Measurements from ENCODE around the gene JAK1.
A peak's percentile ranks its signal among the peaks of the same experiment; 100 is the strongest.

The JAK1 gene

GRCh38 chr1:64948905-64949833 lies 17.2 kb downstream of the JAK1 start:
- no peak overlapping the region for H3K4me3 ChIP-seq (ENCODE audit: low read depth, low read length)
- CTCF ChIA-PET: no interaction called here
- POLR2A ChIA-PET: no interaction called here
- peaks cover 9% of the 10 kb centered on the region; the same call in 1 of the 2 replicates for H3K4me1 ChIP-seq (ENCODE audit: control insufficient read depth, insufficient read depth, low read length)
- H3K36me3 ChIP-seq (ENCODE audit: control insufficient read depth in 2 of 2, insufficient read depth in 1 of 2, low read length in 2 of 2): no peaks in the 10 kb centered on the region
- H3K9me3 ChIP-seq (ENCODE audit: control insufficient read depth, insufficient read depth, low read depth, low read length): no peaks in the 10 kb centered on the region
- TF ChIP-seq ZNF837 (tag by site-specific recombination; IDR thresholded peaks at IDR 0.05): no peak
- peak; percentile 96 for TF ChIP-seq SCRT2 (tag by site-specific recombination; IDR thresholded peaks at IDR 0.05)
- peak; percentile 83 for TF ChIP-seq PRDM6 (tag by site-specific recombination; IDR thresholded peaks at IDR 0.05)
- TF ChIP-seq ZNF366 (tag by site-specific recombination; conservative IDR thresholded peaks at IDR 0.05): 0 out of 2 replicates have a peak, but pooled peaks have one; percentile 30
- 0 out of 2 replicates have a peak, but pooled peaks have one; percentile 46 for TF ChIP-seq ZEB2 (tag by site-specific recombination; IDR thresholded peaks at IDR 0.05)
- TF ChIP-seq GLIS1 (tag by site-specific recombination; IDR thresholded peaks at IDR 0.05): no peak
- TF ChIP-seq ZNF341 (tag by site-specific recombination; IDR thresholded peaks at IDR 0.05; ENCODE audit: low read depth): no peak
- TF ChIP-seq ZNF510 (tag by site-specific recombination; IDR thresholded peaks at IDR 0.05; ENCODE audit: insufficient replicate concordance): no peak
- H3K27ac ChIP-seq (ENCODE audit: extremely low read depth, low read depth, low read length): no peak overlapping the region

DNA sequence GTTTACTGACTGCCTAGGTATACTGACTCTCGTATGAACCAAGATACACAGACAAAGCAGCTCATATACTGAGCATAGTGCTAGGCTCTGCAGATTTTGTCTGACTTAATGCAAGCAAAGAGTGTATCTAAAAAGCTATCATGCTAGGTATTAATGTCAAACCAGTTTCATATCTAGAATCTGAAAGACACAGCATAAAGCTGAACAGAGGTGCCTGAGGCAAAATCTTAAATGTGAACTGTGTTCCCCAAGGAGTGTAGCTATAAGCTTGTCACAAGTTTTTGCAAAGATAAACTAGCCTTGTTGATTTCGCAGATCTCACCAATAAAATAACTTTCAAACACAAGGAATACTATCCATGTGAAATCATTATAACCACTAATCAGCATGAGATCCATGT lies 18.1 kb downstream of the JAK1 start:
- Histone ChIP-seq H3K9me3 (ENCODE audit: control insufficient read depth, insufficient read depth, low read depth, low read length) (no peaks in the 10 kb centered on the region), H3K4me1 (ENCODE audit: control insufficient read depth, insufficient read depth, low read length) (peaks cover 9% of the 10 kb centered on the region; the same call in 1 of the 2 replicates), H3K36me3 (ENCODE audit: control insufficient read depth in 2 of 2, insufficient read depth in 1 of 2, low read length in 2 of 2) (no peaks in the 10 kb centered on the region), H3K27ac (ENCODE audit: extremely low read depth, low read depth, low read length) (no peak overlapping the region), H3K4me3 (ENCODE audit: low read depth, low read length) (no peak overlapping the region)
- peak; percentile 57; the same call in 1 of the 2 replicates for TF ChIP-seq ZNF10 (tag by site-specific recombination; IDR thresholded peaks at IDR 0.05)
- TF ChIP-seq, protein P1, sequence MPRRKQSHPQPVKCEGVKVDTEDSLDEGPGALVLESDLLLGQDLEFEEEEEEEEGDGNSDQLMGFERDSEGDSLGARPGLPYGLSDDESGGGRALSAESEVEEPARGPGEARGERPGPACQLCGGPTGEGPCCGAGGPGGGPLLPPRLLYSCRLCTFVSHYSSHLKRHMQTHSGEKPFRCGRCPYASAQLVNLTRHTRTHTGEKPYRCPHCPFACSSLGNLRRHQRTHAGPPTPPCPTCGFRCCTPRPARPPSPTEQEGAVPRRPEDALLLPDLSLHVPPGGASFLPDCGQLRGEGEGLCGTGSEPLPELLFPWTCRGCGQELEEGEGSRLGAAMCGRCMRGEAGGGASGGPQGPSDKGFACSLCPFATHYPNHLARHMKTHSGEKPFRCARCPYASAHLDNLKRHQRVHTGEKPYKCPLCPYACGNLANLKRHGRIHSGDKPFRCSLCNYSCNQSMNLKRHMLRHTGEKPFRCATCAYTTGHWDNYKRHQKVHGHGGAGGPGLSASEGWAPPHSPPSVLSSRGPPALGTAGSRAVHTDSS (tag by site-specific recombination; IDR thresholded peaks at IDR 0.05): no peak
- TF ChIP-seq ZNF426 (tag by site-specific recombination; IDR thresholded peaks at IDR 0.05): no peak
- 0 out of 2 replicates have a peak, but pooled peaks have one; percentile 35 for TF ChIP-seq PRDM6 (tag by site-specific recombination; IDR thresholded peaks at IDR 0.05)
- TF ChIP-seq ZNF658 (tag by site-specific recombination; IDR thresholded peaks at IDR 0.05): no peak
- CTCF ChIA-PET: no interaction called here
- POLR2A ChIA-PET: no interaction called here

DNA sequence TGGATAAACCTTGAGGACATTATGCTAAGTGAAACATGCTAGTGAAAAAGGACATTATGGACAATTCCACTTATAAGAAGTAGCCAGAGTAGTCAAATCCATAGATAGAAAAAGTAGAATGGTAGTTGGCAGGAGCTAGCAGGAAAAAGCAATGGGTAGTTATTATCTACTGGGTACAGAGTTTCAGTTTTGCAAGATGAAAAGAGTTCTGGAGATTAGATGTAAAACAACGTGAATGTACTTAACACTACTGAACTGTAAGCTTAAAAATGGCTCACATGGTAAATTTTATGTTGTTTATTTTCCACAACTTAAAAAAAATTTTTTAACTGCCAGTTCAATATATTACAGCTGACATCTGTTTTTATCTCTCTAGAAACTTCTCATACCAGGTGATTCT lies 19.4 kb downstream of the JAK1 start:
- H3K27ac ChIP-seq (ENCODE audit: extremely low read depth, low read depth, low read length): no peak overlapping the region
- ChIA-PET CTCF (interaction anchor here (0.6 to 0.7 kb wide), 2 partner anchors 116 to 728 kb away, joined by 3 to 5 read pairs; no protein-coding TSS in a partner anchor), POLR2A (no interaction called here)
- H3K4me1 ChIP-seq (ENCODE audit: control insufficient read depth, insufficient read depth, low read length): peaks cover 16% of the 10 kb centered on the region
- H3K36me3 ChIP-seq (ENCODE audit: control insufficient read depth in 2 of 2, insufficient read depth in 1 of 2, low read length in 2 of 2): no peaks in the 10 kb centered on the region
- no peak overlapping the region for H3K4me3 ChIP-seq (ENCODE audit: low read depth, low read length)
- H3K9me3 ChIP-seq (ENCODE audit: control insufficient read depth, insufficient read depth, low read depth, low read length): no peaks in the 10 kb centered on the region
- TF ChIP-seq ZNF747 (tag by site-specific recombination; IDR thresholded peaks at IDR 0.05): no peak

Data from HEK293 (cell line).